Gastrocnemius medialis (tissue), 4 donors: ENCODE results near the gene DIP2C. TPM values are rescaled to one million over a fixed set of nuclear protein-coding genes. Genes with fewer than 3 reads are reported as not detected.
"Not testable (repeated sequence)": the region's sequence is repeated elsewhere in the genome, so short reads cannot be mapped to it uniquely, and the experiment has no call there.

Source experiments
- ATAC-seq, 2 donors: fragments of 150-250 bp; one replicate each; pipeline ENCODE4 v1.9.1; 2016
- DNase-seq, 2 donors: peaks; one replicate each; pipeline ENCODE4 v3.0.0-alpha.2; 2019
- H3K27ac ChIP-seq, 4 donors: fragments of 200-600 bp; sonication (generic); 1 replicate in 1 of 4; 2 replicates in 3 of 4; pipeline ENCODE4 v1.5.1; 2016 to 2018; ENCODE audit warnings: mild to moderate bottlenecking in 2 of 4, moderate library complexity in 1 of 4
- H3K27me3 ChIP-seq, 3 donors: fragments of 200-600 bp; sonication (generic) in 2 of 3; 1 replicate in 1 of 3; 2 replicates in 2 of 3; pipeline versions ENCODE4 v1.5.1 to v1.6.0; 2016 to 2019; ENCODE audit warnings: mild to moderate bottlenecking in 1 of 3, moderate library complexity in 1 of 3
- H3K36me3 ChIP-seq, 2 donors: fragments of 200-600 bp; sonication (generic) in 1 of 2; one replicate each; pipeline ENCODE4 v1.5.1; 2017 to 2018
- H3K4me1 ChIP-seq, 2 donors: fragments of 200-600 bp; sonication (generic) in 1 of 2; one replicate each; pipeline ENCODE4 v1.5.1; 2016 to 2017; ENCODE audit warnings: mild to moderate bottlenecking in 2 of 2
- H3K4me3 ChIP-seq, 4 donors: fragments of 200-600 bp; sonication (generic) in 3 of 4; 1 replicate in 1 of 4; 2 replicates in 3 of 4; pipeline ENCODE4 v1.5.1; 2016 to 2019; ENCODE audit warnings: mild to moderate bottlenecking in 2 of 4
- H3K9me3 ChIP-seq, 3 donors: fragments of 200-600 bp; sonication (generic) in 2 of 3; 1 replicate in 1 of 3; 2 replicates in 2 of 3; pipeline ENCODE4 v1.5.1; 2016 to 2019
- POLR2A ChIP-seq, 2 donors: fragments of 450-650 bp; IDR thresholded peaks; one replicate each; pipeline ENCODE4 v1.6.1; 2017; ENCODE audit warnings: antibody characterized with exemption in 2 of 2, mild to moderate bottlenecking in 2 of 2, moderate library complexity in 2 of 2
- in situ Hi-C, 4 donors: fragments of 200-750 bp; cut with MboI; loops; one replicate each; pipeline versions ENCODE4 v1.15.0 to v1.8.0; 2017; ENCODE audit warnings: low sequenced_read_pairs in 4 of 4
- intact Hi-C: fragments of 100-400 bp; cut with DNase I; formaldehyde crosslinking; loops from one replicate; pipeline ENCODE4 v1.15.1; 2023; ENCODE audit warnings: low total_unique reads
- total RNA-seq, 4 donors: library from RNA; depleted of rRNA; stranded (reverse); fragments of >200 nt; gene quantifications; one replicate each; pipeline versions ENCODE4 v1.1.0 to v1.2.3, GENCODE V29; 2016
- TF ChIP-seq, protein P1 (sequence below), 5 experiments: fragments of 450-650 bp in 3 of 5; fragments of 200-600 bp in 2 of 5; sonication (generic) in 2 of 5; IDR thresholded peaks in 4 of 5; conservative IDR thresholded peaks in 1 of 5; 1 replicate in 4 of 5; 2 replicates in 1 of 5; pipeline ENCODE4 v1.5.1; 2016 to 2019; ENCODE audit warnings: antibody characterized with exemption in 5 of 5, mild to moderate bottlenecking in 3 of 5, moderate library complexity in 3 of 5

Gene DIP2C
- total RNA-seq, 4 donors from 2014 or later = 19.1 to 60.0 (median 30.2) TPM

DNA sequence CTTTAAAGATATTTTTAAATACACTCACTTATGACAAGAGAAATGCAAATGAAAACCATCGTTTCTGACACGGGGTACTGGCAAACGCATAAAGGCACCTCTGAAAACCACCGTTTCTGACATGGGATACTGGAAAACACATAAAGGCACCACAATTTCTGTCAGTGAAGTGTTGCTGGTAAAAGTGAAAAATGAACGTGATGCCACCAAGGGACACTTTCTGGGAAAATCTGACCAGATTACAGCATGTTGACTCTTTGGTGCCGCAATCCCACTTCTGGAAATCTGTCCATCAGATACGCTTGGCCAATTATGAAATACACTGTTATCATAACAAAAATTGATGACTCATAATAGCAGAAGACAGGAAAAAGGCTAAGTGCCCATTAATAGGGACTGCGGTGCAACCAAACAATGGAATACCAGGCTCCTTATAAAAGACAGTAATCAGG, 422.5 kb downstream of the DIP2C start:
- H3K4me1 ChIP-seq = no peaks in the 10 kb centered on the region
- no peak overlapping the region for H3K27ac ChIP-seq
- TF ChIP-seq, protein P1, sequence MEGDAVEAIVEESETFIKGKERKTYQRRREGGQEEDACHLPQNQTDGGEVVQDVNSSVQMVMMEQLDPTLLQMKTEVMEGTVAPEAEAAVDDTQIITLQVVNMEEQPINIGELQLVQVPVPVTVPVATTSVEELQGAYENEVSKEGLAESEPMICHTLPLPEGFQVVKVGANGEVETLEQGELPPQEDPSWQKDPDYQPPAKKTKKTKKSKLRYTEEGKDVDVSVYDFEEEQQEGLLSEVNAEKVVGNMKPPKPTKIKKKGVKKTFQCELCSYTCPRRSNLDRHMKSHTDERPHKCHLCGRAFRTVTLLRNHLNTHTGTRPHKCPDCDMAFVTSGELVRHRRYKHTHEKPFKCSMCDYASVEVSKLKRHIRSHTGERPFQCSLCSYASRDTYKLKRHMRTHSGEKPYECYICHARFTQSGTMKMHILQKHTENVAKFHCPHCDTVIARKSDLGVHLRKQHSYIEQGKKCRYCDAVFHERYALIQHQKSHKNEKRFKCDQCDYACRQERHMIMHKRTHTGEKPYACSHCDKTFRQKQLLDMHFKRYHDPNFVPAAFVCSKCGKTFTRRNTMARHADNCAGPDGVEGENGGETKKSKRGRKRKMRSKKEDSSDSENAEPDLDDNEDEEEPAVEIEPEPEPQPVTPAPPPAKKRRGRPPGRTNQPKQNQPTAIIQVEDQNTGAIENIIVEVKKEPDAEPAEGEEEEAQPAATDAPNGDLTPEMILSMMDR (IDR thresholded peaks at IDR 0.05 in 4 of 5, conservative IDR thresholded peaks at IDR 0.05 in 1 of 5) = no peak
- no peak for TF ChIP-seq POLR2A (IDR thresholded peaks at IDR 0.05)
- in situ Hi-C loops (no loop called here), intact Hi-C loops (no loop called here)
- ATAC-seq (no peak), DNase-seq (no peak)
- H3K9me3 ChIP-seq = no peaks in the 10 kb centered on the region
- H3K36me3 ChIP-seq = no peaks in the 10 kb centered on the region
- H3K4me3 ChIP-seq = no peak overlapping the region
- no peaks in the 10 kb centered on the region for H3K27me3 ChIP-seq

DNA sequence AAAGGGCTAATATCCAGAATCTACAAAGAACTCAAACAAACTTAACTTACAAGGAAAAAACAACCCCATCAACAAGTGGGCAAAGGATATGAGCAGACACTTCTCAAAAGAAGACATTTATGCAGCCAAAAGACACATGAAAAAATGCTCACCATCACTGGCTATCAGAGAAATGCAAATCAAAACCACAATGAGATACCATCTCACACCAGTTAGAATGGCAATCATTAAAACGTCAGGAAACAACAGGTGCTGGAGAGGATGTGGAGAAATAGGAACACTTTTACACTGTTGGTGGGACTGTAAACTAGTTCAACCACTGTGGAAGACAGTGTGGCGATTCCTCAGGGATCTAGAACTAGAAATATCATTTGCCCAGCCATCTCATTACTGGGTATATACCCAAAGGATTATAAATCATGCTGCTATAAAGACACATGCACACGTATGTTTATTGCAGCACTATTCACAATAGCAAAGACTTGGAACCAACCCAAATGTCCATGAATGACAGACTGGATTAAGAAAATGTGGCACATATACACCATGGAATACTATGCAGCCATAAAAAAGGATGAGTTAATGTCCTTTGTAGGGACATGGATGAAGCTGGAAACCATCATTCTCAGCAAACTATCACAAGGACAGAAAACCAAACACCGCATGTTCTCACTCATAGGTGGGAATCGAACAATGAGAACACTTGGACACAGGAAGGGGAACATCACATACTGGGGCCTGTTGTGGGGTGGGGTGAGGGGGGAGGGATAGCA, 423.5 kb downstream of the DIP2C start:
- DNase-seq, H3K4me1 ChIP-seq, H3K9me3 ChIP-seq, intact Hi-C loops, ATAC-seq, H3K27me3 ChIP-seq, H3K36me3 ChIP-seq, H3K27ac ChIP-seq, in situ Hi-C loops, H3K4me3 ChIP-seq: not testable (repeated sequence)

DNA sequence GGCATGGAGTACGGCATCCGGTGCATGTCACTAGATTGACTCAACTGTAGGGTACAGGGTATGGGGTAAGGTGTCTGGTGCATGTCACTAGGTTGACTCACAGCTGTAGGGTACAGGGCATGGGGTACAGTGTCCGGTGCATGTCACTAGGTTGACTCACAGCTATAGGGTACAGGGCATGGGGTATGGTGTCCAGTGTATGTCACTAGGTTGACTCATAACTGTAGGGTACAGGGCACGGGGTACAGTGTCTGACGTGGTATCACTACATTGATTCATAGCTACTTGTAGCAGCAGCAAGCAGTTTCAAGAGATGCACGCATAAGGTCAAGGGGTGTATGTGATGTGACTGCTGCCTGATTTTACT, 424.4 kb downstream of the DIP2C start:
- ATAC-seq, intact Hi-C loops, H3K4me3 ChIP-seq, H3K27me3 ChIP-seq, H3K9me3 ChIP-seq, H3K27ac ChIP-seq, in situ Hi-C loops, H3K4me1 ChIP-seq, DNase-seq, H3K36me3 ChIP-seq: not testable (repeated sequence)

DNA sequence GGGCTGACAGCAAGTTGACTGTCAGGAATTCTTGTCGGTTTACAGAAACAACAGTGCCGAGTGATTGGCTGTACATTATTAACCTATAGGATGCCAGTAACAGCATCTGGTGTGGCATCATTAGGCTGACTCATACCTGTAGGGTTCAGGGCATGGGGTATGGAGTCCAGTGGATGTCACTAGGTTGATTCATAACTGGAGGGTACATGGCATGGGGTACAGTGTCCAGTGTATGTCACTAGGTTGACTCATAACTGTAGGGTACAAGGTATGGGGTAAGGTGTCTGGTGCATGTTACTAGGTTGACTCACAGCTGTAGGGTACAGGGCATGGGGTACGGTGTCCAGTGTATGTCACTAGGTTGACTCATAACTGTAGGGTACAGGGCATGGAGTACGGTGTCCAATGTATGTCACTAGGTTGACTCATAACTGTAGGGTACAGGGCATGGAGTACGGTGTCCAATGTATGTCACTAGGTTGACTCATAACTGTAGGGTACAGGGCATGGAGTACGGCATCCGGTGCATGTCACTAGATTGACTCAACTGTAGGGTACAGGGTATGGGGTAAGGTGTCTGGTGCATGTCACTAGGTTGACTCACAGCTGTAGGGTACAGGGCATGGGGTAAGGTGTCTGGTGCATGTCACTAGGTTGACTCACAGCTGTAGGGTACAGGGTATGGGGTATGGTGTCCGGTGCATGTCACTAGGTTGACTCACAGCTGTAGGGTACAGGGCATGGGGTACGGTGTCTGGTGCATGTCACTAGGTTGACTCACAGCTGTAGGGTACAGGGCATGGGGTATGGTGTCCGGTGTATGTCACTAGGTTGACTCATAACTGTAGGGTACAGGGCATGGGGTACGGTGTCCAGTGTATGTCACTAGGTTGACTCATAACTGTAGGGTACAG, 425.1 kb downstream of the DIP2C start:
- ATAC-seq, intact Hi-C loops, DNase-seq, H3K36me3 ChIP-seq, H3K9me3 ChIP-seq, H3K4me1 ChIP-seq, H3K27ac ChIP-seq, H3K27me3 ChIP-seq, H3K4me3 ChIP-seq, in situ Hi-C loops: not testable (repeated sequence)

DNA sequence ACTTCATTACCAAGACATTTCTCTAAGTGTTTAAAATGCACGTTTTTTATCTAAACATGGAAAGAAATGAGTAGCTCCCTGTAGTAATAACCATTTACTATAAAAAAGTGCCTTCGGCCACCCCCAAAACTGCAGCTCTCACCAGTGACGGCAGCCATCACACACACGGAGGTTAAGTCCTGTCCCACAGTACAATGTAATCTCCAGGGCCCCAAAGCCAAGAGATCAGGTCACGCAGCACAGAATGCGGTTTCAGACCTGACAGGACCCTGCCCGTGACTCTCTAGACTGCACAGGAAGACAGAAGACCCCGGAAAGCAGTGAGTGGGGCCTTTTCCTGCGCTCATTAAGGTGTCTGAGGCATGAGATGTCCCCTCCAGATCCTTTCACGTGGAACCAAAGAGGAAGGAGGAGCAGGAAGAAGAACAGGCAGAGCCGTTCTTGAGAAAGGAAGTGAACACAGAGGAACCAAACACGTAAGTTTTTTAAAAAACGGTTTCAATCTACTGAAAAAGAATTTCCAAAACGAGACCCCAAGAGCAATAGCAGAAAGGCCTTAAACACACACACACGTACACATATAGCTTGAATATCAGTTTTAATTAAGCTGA, 428.5 kb downstream of the DIP2C start:
- H3K36me3 ChIP-seq = no peaks in the 10 kb centered on the region
- no peak for TF ChIP-seq POLR2A (IDR thresholded peaks at IDR 0.05)
- TF ChIP-seq, protein P1 (IDR thresholded peaks at IDR 0.05 in 4 of 5, conservative IDR thresholded peaks at IDR 0.05 in 1 of 5) = no peak
- intact Hi-C loops (no loop called here), in situ Hi-C loops (no loop called here)
- H3K27ac ChIP-seq = no peak overlapping the region
- ATAC-seq (no peak), DNase-seq (no peak)
- H3K4me3 ChIP-seq = no peak overlapping the region
- no peaks in the 10 kb centered on the region for H3K4me1 ChIP-seq
- no peaks in the 10 kb centered on the region for H3K27me3 ChIP-seq
- no peaks in the 10 kb centered on the region for H3K9me3 ChIP-seq
